ENCODE results near the gene GALNTL6. TPM values are rescaled to one million over a fixed set of nuclear protein-coding genes. Genes with fewer than 3 reads are reported as not detected.
"Not testable (repeated sequence)": the region's sequence is repeated elsewhere in the genome, so short reads cannot be mapped to it uniquely, and the experiment has no call there.

Gene GALNTL6
- polyA plus RNA-seq, 3 donors = 0.85 to 3.4 (median 0.98) TPM

DNA sequence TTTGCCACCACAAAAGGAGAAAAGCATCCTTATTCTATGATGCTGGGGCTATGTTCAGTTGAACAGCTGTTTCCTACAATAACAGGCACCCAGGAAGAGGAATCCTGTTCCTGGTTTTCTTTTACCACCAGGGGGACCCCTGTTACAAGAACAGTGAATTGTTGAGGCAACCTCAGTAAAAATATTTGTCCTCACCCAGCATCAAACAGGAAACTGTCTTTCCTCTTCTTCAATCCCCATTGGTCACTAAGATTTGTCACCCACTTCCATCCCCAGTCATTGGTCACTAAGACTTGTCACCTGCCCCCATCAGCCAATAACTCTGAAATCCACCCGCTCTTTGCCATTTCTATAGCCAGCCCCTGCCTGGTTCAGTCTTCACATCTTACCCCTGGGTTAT, 1211.9 kb downstream of the GALNTL6 start:
- DNase-seq (ENCODE audit: low read depth in 3 of 3, low spot score in 2 of 3) = peak in 1 of 3 donors; percentile 45

DNA sequence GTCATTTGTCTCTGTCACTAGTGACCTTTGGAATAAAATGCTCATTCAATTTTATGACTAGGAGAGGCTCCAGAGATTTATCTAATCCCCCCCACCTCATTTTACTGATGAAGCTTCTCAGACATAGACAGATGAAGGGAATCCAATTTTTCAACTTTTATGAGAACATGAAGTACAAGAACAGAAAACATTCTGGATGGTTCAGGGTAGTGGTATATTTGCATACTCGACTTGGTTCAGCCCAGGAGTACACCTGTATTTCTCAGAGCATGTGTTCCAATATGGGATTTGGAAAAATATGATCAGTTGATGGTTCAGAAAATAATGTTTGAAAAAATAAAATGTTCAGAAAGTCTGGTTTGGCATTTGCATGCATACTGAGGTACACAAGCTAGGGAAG, 1224.0 kb downstream of the GALNTL6 start:
- DNase-seq (ENCODE audit: low read depth in 3 of 3, low spot score in 2 of 3) = no peak

DNA sequence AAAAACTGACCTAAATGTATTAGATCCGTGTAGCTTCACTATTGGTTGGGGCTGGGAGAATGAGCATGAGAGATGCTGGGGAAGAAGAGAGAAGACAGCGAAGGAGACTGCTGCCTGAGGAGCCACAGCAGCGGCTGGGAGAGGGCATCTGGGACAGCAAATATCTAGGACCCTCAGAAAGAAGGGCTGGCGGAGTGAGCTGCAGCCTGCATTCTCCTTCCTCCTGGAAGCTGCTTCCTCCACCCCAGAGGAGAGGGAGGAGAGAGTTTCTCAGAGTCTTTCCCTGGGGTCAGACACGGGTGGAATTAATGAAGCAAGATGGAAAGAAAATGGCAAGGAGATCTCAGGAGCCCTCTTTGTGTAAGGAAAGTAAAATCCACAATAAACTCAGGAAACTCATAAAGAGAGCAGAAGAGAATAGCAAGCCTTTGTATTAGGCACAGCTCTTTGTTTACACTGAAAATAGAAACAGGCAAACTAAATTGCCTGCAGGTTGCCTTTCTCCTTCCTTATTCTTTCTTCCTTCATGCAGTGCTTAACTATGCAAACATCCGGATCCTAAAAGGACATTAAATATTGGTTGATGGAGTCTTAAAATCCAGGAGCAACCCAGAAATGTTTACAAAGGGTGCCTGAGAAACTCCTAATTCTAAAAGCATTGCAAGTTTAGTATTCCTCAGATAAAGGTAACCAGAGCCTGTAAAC, 1225.1 kb downstream of the GALNTL6 start:
- DNase-seq (ENCODE audit: low read depth in 3 of 3, low spot score in 2 of 3) = no peak

DNA sequence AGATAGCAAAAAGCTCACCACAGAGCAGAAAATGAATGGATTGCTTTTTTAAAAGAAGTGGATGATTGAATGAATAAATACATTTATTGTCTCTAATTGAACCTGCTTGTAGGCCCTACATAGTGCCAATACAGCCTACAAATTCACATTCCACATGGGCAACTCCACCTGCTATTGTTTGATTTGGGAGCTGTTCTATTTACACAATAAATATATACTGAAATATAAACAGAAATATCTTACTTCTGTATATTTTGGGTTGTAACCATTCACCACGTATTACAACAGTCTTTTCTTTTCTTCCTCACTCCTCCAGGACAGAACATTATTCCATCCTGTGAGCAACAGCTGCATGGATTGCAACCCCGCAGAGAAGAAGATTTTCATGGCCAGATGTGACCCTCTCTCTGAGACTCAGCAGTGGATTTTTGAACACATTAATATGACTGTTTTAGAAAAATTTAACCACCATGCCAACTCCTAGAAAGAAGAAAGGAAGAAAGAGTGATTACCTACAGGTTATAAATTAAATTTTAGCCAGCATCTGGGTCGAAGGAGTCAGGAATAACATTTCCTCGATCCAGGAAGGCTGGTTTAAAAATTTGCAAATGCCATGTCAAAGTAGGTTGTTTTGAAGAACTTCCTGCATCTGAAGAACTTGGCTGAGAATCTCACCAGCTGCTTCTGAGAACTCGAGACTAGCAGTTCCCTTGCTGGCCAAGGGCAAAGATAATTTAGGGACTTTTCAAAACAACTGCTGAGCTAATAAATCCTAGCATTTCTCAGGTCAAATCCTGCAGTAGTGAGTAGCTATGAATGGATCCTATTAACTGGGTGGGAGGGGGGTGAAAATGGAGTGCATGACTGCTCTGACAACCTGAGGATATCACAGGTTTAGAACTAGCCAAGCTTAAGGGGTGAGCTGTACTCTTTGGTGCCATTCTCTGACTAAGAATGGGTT, 1226.7 kb downstream of the GALNTL6 start:
- no peak for DNase-seq (ENCODE audit: low read depth in 3 of 3, low spot score in 2 of 3)

DNA sequence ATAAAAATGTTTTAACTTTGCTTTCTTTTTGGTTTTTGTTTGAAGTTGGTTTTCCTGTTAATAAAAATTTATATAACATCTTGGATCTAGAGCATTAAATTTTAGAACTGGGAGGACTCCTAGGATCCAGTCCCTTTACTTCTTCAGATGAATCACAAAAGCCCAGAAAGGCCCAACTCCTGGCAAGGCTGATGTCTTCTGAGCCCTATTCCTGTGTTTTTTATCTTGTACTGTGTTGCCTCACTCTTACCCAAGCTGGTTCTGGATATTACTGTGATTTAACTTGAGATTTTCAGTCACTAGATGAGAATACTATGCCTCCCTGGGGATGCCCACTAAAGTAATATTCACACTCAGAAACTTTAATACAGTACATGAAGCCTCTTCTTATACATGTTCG, 1228.3 kb downstream of the GALNTL6 start:
- no peak for DNase-seq (ENCODE audit: low read depth in 3 of 3, low spot score in 2 of 3)

DNA sequence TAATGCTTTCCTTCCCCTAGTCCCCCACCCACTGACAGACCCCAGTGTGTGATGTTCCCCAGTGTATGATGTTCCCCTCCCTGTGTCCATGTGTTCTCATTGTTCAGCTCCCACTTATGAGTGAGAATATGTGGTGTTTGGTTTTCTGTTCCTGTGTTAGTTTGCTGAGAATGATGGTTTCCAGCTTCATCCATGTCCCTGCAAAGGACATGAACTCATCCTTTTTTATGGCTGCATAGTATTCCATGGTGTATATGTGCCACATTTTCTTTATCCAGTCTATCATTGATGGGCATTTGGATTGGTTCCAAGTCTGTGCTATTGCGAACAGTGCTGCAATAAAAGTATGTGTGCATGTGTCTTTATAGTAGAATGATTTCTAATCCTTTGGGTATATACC, 1228.9 kb downstream of the GALNTL6 start:
- not testable (repeated sequence) for DNase-seq (ENCODE audit: low read depth in 3 of 3, low spot score in 2 of 3)

DNA sequence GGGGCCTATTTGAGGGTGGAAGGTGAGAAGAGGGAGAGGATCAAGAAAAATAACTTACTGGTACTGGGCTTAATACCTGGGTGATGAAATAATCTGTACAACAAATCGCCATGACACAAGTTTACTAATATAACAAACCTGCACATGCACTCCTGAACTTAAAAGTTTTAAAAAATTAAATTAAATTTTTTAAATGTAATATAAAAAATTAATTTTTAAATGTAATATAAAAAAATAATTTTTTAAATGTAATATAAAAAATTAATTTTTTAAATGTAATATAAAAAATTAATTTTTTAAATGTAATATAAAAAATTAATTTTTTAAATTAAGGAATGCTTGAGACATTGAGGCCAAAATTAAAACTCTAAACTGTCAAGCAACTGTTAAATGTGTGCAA, 1231.1 kb downstream of the GALNTL6 start:
- DNase-seq (ENCODE audit: low read depth in 3 of 3, low spot score in 2 of 3) = no peak

DNA sequence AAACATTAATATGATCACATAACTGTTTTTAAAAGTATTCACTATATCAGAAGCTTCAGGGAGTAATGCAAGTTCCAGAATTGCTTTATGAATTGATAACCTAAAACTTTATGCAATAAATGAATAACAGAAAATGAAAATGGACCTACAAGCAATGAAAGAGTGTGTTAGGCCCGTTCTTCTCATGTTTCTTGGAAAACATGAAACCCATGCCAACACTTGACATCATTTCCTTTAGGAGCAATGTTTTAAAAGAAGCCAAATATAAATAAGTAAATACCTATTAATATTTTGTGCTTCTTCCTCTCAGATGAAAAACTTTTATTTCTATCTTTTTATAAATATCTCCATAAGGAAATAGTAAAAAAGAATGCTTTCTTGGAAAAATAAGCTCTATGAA, 1232.4 kb downstream of the GALNTL6 start:
- DNase-seq (ENCODE audit: low read depth in 3 of 3, low spot score in 2 of 3) = no peak

DNA sequence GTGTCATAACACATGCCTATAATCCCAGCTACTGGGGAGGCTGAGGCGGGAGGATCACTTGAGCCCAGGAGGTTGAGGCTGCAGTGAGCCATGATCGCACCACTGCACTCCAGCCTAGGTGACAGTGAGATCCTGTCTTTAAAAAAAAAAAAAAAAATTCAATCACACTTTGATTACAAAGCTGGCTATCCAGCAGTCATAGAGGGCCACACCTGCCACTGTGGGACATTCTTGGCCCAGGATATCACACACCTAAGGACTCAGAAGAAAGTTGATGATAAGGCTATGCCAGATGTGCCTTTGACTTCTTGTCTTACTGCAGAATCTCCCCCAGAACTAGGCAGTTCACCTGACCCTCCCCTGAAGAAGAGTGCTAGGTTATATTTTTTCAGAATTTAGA, 1232.9 kb downstream of the GALNTL6 start:
- DNase-seq (ENCODE audit: low read depth in 3 of 3, low spot score in 2 of 3) = no peak

DNA sequence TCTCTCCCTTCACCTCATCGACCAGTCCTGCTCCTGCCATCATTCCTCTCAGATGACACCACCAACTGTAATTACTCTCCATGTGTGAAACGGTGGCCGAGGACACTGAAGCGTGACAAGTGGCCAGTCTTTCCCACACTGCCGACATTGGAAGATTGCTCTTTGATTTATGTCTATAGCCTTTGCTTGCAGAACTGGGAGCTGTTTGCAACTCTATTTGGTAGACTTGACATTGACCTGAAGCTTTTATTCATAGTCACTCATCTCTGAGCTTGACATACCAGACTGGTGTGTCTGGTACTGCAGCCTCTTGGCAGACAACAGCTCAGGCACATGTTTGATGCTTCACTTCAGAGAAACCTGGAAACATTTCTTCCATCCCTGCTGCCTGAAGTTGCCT, 1233.6 kb downstream of the GALNTL6 start:
- peak in 2 of 3 donors; percentile 56 to 63 for DNase-seq (ENCODE audit: low read depth in 3 of 3, low spot score in 2 of 3)

DNA sequence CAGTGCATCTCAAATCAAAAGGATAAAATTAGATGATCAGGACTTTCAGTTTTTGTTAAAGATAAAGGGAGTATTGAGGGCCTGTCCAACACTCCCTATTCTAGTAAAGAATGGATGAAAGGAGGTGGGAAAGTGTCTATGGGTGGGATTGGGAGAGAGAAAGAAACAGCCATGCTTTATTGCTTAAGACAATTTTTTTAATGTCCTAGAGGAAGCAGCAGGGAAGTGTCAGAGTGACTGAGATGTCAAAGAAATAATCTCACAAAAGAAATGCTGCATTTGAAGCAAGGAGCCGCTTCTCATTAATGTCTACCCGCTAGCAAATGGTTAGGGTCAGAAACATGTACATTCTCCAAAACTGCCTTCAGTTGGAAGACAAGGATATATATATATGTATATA, 1238.0 kb downstream of the GALNTL6 start:
- no peak for DNase-seq (ENCODE audit: low read depth in 3 of 3, low spot score in 2 of 3)

DNA sequence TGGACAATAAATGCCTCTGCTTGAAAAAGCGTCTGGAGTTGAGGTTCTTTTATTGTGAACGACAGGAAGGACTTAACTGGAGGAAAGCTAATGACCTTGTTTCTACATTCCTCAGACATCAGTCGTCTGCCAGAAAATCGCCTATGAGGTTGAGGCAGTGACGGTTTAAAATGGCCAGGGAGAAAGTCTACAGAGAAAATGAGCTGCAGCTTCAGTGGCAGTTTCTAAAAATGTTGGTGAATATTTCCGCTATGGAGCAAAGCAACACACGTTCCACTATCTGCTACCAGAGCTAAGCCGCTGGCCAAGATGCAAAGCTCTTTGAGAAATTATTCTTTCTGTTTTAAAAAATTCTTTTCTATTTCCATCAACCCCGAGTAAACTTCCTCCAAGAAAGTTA, 1238.5 kb downstream of the GALNTL6 start:
- no peak for DNase-seq (ENCODE audit: low read depth in 3 of 3, low spot score in 2 of 3)

DNA sequence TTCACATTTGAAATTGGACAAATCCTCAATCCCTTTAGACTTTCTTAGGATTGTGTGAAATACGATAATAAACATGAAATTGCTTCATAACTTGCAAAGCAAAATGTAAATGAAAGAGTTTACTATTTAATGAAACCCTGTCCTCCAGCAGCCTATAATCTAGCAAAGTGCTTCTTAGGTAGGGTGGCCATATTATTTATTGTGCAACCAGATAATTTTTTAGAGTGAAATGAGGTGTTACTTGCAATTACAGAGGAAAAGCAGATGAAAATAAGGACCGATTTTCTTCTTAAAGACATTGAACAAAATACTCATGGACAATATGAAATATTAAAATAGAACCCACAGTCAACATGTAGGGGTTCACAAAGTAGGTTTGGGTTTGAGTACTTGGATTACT, 1239.2 kb downstream of the GALNTL6 start:
- no peak for DNase-seq (ENCODE audit: low read depth in 3 of 3, low spot score in 2 of 3)

DNA sequence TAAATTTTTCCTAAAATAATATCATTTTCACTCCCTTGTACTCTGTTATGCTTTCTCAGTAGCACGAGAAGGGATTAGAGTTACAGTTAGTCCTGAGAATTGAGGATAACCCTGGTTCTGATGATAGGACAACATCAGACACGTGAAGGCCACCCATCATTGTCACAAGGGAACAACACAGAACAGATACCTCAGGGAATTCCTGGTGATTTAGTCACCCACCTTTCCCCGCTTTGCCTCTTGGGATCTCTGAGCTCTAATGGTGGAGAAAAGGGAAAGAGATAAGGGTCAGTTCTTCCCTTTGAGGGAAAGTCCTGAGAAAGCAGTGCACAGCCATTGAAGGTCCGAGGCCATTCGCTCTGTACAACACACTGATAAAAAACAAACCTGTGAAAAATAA, 1243.1 kb downstream of the GALNTL6 start:
- no peak for DNase-seq (ENCODE audit: low read depth in 3 of 3, low spot score in 2 of 3)

DNA sequence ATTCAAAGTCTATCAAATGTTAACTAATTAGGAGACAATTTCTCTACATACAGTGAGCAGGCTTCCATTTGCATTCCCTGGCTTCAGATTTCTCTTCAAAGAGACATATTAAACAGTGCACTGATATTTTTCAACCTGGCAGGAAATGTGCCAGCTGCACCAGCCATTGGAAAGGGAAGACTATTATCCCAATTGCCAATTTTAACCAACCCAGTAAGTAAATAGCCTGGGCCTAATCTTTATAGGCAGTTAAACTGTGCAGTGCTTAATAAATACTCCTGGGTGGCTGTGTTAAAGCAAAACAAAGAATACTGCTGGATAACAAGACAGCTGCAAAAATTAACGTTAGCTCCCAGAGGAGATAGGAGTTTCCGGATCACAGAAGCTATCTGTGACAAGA, 1243.5 kb downstream of the GALNTL6 start:
- no peak for DNase-seq (ENCODE audit: low read depth in 3 of 3, low spot score in 2 of 3)

DNA sequence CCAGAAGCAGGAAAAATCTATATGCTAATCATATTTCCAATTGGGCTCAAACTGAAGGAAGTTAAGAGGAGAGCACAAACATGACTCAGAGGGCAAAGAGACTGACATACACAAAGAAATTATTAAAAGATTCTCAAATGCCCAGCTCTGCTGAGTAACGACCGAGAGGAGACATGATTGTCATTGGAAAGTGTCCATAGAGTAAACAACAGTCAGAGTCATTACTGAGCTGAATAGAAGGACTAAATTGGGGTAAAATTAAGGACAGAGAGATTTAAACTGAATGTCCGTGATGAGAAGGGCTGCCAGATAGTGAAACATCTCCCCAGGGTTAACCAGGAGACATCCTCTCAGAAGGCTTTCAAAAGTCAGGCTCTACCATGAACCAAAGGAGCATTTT, 1244.2 kb downstream of the GALNTL6 start:
- no peak for DNase-seq (ENCODE audit: low read depth in 3 of 3, low spot score in 2 of 3)

DNA sequence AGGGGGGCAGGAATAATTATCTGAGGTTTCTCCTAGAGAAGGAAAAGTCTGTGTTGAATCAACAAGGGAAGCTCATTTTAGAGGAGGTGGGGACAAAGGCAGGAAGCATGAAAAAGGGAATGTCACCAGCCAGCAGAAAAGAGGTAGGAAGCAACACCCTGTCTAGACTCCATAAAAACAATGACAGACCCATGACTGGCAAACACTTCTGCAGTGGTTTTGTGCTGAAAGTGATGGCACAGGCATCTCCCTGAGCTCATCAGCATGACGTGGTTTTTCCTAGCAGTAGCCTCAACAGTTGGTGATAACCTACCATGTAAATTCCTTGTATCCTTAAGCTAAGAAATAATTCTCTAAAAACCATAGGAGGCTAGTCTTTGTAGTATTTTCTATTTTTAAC, 1244.7 kb downstream of the GALNTL6 start:
- DNase-seq (ENCODE audit: low read depth in 3 of 3, low spot score in 2 of 3) = no peak

DNA sequence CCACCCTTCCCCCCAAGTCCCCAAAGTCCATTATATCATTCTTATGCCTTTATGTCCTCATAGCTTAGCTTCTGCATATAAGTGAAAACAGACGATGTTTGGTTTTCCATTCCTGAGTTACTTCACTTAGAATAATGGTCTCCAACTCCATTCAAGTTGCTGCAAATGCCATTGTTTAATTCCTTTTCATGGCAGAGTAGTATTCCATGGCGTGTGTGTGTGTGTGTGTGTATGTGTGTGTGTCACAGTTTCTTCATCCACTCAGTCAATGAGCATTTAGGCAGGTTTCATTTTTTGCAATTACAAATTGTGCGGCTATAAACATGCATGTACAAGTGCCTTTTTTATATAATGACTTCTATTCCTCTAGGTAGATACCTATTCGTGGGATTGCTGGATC, 1248.0 kb downstream of the GALNTL6 start:
- DNase-seq (ENCODE audit: low read depth in 3 of 3, low spot score in 2 of 3) = no peak

DNA sequence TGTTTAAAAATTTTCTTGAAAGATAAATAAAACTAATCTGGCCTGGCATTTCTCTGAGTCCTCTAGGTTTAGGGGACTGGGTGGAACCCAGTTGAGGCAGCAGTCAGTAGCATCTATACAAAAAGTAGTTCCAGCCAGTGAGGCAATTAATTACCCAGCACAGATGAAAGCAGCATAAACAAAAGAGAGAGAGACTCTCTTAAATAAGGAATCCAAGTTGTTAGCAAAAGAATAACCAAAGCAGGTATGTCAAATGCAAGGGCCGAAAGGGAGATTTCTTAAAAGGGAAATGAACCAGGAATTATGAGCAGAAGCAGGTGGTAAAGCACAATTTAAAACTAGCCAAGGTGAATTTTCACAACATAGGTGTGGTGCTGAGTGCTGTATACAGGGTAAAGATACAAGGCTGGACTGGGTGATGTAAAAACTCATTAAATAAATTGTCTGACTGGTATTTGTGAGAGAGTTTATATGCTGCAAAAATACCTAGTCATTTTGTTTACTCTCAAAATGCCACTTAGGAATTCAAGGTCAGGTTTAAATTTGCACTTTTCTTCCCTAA, 1260.8 kb downstream of the GALNTL6 start:
- no peak for DNase-seq (ENCODE audit: low read depth in 3 of 3, low spot score in 2 of 3)

DNA sequence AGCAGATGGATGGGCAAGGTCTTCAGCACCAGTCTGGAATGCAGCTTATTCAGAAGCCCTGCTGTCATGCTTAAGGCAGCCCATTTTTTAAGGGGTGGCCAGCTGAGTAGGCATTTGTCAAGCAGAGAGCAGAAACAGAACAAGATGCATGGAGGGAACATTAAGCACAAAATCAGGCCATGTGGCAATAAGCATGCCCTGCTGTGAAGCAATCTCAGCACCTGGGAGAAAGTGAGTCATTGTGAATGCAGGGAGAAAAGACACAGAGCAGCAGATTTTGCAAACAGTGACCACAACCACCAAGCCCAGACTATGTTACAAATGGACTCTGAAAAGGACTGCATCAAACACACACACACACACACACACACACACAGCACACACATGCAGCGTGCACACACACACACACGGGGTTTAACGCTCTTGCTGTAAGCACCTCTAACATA, 1261.3 kb downstream of the GALNTL6 start:
- no peak for DNase-seq (ENCODE audit: low read depth in 3 of 3, low spot score in 2 of 3)

DNA sequence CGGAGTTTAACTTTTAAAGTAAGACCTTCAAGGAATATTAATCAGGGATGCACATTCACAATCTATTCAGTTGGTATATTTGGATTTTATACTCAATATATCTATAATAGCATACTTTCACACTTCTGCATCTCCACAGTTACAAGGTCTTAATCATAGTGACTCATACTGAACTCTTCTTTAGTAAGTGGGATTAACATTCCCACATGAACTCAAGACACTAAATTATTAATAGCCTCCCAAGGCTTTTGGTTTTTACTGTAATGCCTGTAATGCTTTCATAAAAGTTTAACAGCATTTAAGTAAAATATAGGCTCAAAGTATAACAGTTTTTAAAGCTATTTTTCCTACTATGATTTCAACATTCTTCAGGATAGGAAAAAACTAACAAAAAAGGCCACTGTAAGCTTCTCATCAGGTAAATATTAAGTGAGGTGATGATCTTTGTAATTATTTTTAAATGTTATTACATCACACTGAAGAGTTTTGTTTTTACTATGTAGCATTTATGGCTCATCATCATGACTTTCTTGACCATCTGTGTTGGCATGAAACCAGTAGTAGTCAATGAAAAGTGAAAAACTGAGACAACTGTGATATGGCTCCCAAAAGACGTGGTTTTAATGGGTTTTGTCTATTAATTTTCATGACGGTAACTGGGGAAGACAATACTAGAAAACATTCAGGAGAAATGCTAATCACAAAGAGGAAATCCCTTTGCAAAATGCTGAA, 1263.9 kb downstream of the GALNTL6 start:
- no peak for DNase-seq (ENCODE audit: low read depth in 3 of 3, low spot score in 2 of 3)

All from right renal cortex interstitium (tissue), 3 donors.